ENCODE measurements around the gene STRBP.
A peak's percentile ranks its signal among the peaks of the same experiment; 100 is the strongest.

Gene STRBP

DNA sequence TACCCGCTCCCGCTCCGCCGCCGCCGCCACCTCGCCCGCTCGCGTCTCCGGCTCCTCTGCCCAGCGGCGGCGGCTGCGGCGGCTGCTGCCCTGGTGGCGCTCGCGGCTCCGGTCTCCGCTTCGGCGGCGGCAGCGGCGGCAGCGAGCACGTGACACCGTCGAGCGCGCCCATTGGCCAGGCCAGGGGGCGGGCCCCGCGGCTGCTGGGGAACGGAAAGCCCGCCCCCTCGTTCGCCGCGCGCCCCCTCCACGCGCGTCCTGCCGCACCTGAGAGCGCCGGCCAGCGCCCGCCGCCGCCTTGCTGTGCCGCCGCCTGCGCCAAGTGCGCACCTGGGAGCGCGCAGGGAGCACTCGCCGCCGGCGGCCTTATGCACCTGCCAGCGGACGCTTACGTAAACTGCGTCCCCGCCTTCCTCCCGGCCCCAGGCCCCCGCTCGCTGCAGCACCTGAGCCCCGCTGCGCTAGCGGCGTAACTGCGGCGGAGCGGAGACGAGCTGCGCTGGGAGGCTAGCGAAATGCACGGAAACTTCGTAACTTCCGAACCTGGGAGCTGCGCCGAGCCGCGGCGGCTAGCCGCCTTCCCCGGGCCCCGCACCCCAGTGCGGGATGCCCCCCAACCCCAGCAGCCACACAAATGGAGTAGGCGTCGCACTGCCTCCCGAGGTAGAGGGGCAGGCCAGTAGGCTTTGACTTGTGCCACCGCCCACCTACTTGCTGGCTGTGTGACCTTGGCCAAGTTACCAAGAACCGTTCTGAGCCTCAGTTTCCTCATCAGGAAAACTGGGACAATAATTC is at the start of gene STRBP:
Gene STRBP (minus strand): TSS at position 122 of the 795 bp plus-strand sequence. CDS start 84,452 bp downstream, outside the sequence.
- peak within 1 kb of the TSS; percentile 24 for H3K27ac ChIP-seq (ENCODE audit: low read length)
- peak within 1 kb of the TSS; percentile 86 to 89 for H3K4me3 ChIP-seq (ENCODE audit: low read length in 2 of 2)
- peaks cover 14% of the 10 kb centered on the region for H3K4me1 ChIP-seq (ENCODE audit: control insufficient read depth, insufficient read depth, low read length)
- H3K36me3 ChIP-seq (ENCODE audit: control insufficient read depth in 2 of 2, insufficient read depth in 2 of 2, low read length in 2 of 2) = no peaks in the 10 kb centered on the region
- H3K9me3 ChIP-seq (ENCODE audit: control insufficient read depth in 2 of 2, low read length in 2 of 2) = no peaks in the 10 kb centered on the region
- H3K9ac ChIP-seq (ENCODE audit: low read length in 2 of 2) = peak within 1 kb of the TSS; percentile 47 to 73
- H3K27me3 ChIP-seq (ENCODE audit: control insufficient read depth in 1 of 2, insufficient read depth in 2 of 2, low read length in 2 of 2) = no peaks in the 10 kb centered on the region

GRCh38 chr9:123316053-123316718 is 47.8 kb upstream of the STRBP start:
- Histone ChIP-seq H3K36me3 (ENCODE audit: control insufficient read depth in 2 of 2, insufficient read depth in 2 of 2, low read length in 2 of 2) (no peaks in the 10 kb centered on the region), H3K27ac (ENCODE audit: low read length) (no peak overlapping the region), H3K4me3 (ENCODE audit: low read length in 2 of 2) (no peak overlapping the region), H3K9me3 (ENCODE audit: control insufficient read depth in 2 of 2, low read length in 2 of 2) (no peaks in the 10 kb centered on the region), H3K4me1 (ENCODE audit: control insufficient read depth, insufficient read depth, low read length) (peaks cover 19% of the 10 kb centered on the region), H3K27me3 (ENCODE audit: control insufficient read depth in 1 of 2, insufficient read depth in 2 of 2, low read length in 2 of 2) (no peaks in the 10 kb centered on the region), H3K9ac (ENCODE audit: low read length in 2 of 2) (no peak overlapping the region)

- Histone ChIP-seq H3K4me1 (ENCODE audit: control insufficient read depth, insufficient read depth, low read length) (peaks cover 19% of the 10 kb centered on the region), H3K9ac (ENCODE audit: low read length in 2 of 2) (no peak overlapping the region), H3K27me3 (ENCODE audit: control insufficient read depth in 1 of 2, insufficient read depth in 2 of 2, low read length in 2 of 2) (no peaks in the 10 kb centered on the region), H3K9me3 (ENCODE audit: control insufficient read depth in 2 of 2, low read length in 2 of 2) (no peaks in the 10 kb centered on the region), H3K4me3 (ENCODE audit: low read length in 2 of 2) (no peak overlapping the region), H3K27ac (ENCODE audit: low read length) (no peak overlapping the region), H3K36me3 (ENCODE audit: control insufficient read depth in 2 of 2, insufficient read depth in 2 of 2, low read length in 2 of 2) (no peaks in the 10 kb centered on the region)
These were observed 47.2 kb upstream of the STRBP start for GRCh38 chr9:123315635-123316034.

- Histone ChIP-seq H3K36me3 (ENCODE audit: control insufficient read depth in 2 of 2, insufficient read depth in 2 of 2, low read length in 2 of 2) (no peaks in the 10 kb centered on the region), H3K4me1 (ENCODE audit: control insufficient read depth, insufficient read depth, low read length) (peaks cover 19% of the 10 kb centered on the region), H3K9me3 (ENCODE audit: control insufficient read depth in 2 of 2, low read length in 2 of 2) (no peaks in the 10 kb centered on the region), H3K27me3 (ENCODE audit: control insufficient read depth in 1 of 2, insufficient read depth in 2 of 2, low read length in 2 of 2) (no peaks in the 10 kb centered on the region), H3K27ac (ENCODE audit: low read length) (no peak overlapping the region), H3K9ac (ENCODE audit: low read length in 2 of 2) (no peak overlapping the region), H3K4me3 (ENCODE audit: low read length in 2 of 2) (no peak overlapping the region)
These were observed 46.2 kb upstream of the STRBP start for GRCh38 chr9:123314617-123315016.

DNA sequence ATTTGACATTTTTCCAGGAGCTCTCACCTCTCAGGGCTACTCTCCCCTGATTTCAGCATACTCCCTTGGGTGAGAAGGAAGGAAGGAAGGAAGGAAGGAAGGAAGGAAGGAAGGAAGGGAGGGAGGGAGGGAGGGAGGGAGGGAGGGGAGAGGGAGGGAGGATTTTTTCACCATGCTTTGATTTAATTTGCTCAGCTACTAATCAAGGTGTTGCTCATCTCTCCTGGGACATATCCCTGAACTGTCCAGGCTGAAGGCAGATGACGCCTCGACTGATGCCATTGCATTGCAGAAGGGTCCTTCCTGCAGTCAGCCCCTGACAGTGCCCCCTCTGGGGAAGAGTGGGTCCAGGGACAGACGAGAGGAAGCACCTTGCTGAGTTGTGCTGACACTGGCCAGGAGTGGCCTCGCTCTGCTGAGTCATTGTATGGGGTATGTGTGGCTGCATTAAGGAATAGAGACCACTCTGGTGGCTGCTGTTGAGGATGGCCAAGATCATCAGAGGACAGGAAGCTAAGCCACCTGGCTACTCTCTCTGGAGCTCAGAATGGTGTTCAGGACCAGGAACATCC is 44.0 kb upstream of the STRBP start:
- Histone ChIP-seq H3K4me3 (ENCODE audit: low read length in 2 of 2) (no peak overlapping the region), H3K27ac (ENCODE audit: low read length) (no peak overlapping the region), H3K36me3 (ENCODE audit: control insufficient read depth in 2 of 2, insufficient read depth in 2 of 2, low read length in 2 of 2) (no peaks in the 10 kb centered on the region), H3K9ac (ENCODE audit: low read length in 2 of 2) (no peak overlapping the region), H3K9me3 (ENCODE audit: control insufficient read depth in 2 of 2, low read length in 2 of 2) (no peaks in the 10 kb centered on the region), H3K4me1 (ENCODE audit: control insufficient read depth, insufficient read depth, low read length) (peaks cover 2% of the 10 kb centered on the region), H3K27me3 (ENCODE audit: control insufficient read depth in 1 of 2, insufficient read depth in 2 of 2, low read length in 2 of 2) (no peaks in the 10 kb centered on the region)

- Histone ChIP-seq H3K36me3 (ENCODE audit: control insufficient read depth in 2 of 2, insufficient read depth in 2 of 2, low read length in 2 of 2) (no peaks in the 10 kb centered on the region), H3K9me3 (ENCODE audit: control insufficient read depth in 2 of 2, low read length in 2 of 2) (no peaks in the 10 kb centered on the region), H3K27ac (ENCODE audit: low read length) (no peak overlapping the region), H3K4me3 (ENCODE audit: low read length in 2 of 2) (no peak overlapping the region), H3K27me3 (ENCODE audit: control insufficient read depth in 1 of 2, insufficient read depth in 2 of 2, low read length in 2 of 2) (no peaks in the 10 kb centered on the region), H3K4me1 (ENCODE audit: control insufficient read depth, insufficient read depth, low read length) (peaks cover 2% of the 10 kb centered on the region), H3K9ac (ENCODE audit: low read length in 2 of 2) (no peak overlapping the region)
These were observed 42.9 kb upstream of the STRBP start for GRCh38 chr9:123311250-123311752.

GRCh38 chr9:123310551-123311249 is 42.3 kb upstream of the STRBP start:
- no peak overlapping the region for H3K4me3 ChIP-seq (ENCODE audit: low read length in 2 of 2)
- H3K27me3 ChIP-seq (ENCODE audit: control insufficient read depth in 1 of 2, insufficient read depth in 2 of 2, low read length in 2 of 2) = no peaks in the 10 kb centered on the region
- peaks cover 2% of the 10 kb centered on the region for H3K4me1 ChIP-seq (ENCODE audit: control insufficient read depth, insufficient read depth, low read length)
- no peak overlapping the region for H3K27ac ChIP-seq (ENCODE audit: low read length)
- no peaks in the 10 kb centered on the region for H3K9me3 ChIP-seq (ENCODE audit: control insufficient read depth in 2 of 2, low read length in 2 of 2)
- no peaks in the 10 kb centered on the region for H3K36me3 ChIP-seq (ENCODE audit: control insufficient read depth in 2 of 2, insufficient read depth in 2 of 2, low read length in 2 of 2)
- no peak overlapping the region for H3K9ac ChIP-seq (ENCODE audit: low read length in 2 of 2)

DNA sequence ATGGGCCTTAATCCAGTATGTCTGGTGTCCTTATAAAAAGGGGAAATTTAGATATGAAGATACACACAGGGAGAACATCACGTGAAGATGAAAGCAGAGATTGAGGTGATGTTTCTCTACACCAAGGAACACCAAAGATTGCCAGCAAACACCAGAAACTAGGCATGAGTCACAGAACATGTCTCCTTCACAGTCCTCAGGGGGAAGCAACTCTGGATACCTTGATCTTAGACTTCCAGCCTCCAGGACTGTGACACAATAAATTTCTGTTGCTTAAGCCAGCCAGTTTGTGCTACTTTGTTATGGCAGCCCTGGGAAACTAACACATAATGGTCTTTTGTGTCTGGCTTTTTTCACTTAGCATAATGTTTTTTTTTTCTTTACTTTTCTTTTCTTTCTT is 41.2 kb upstream of the STRBP start:
- H3K4me3 ChIP-seq (ENCODE audit: low read length in 2 of 2) = no peak overlapping the region
- H3K4me1 ChIP-seq (ENCODE audit: control insufficient read depth, insufficient read depth, low read length) = peaks cover 2% of the 10 kb centered on the region
- no peak overlapping the region for H3K27ac ChIP-seq (ENCODE audit: low read length)
- no peaks in the 10 kb centered on the region for H3K36me3 ChIP-seq (ENCODE audit: control insufficient read depth in 2 of 2, insufficient read depth in 2 of 2, low read length in 2 of 2)
- no peaks in the 10 kb centered on the region for H3K9me3 ChIP-seq (ENCODE audit: control insufficient read depth in 2 of 2, low read length in 2 of 2)
- no peak overlapping the region for H3K9ac ChIP-seq (ENCODE audit: low read length in 2 of 2)
- no peaks in the 10 kb centered on the region for H3K27me3 ChIP-seq (ENCODE audit: control insufficient read depth in 1 of 2, insufficient read depth in 2 of 2, low read length in 2 of 2)

DNA sequence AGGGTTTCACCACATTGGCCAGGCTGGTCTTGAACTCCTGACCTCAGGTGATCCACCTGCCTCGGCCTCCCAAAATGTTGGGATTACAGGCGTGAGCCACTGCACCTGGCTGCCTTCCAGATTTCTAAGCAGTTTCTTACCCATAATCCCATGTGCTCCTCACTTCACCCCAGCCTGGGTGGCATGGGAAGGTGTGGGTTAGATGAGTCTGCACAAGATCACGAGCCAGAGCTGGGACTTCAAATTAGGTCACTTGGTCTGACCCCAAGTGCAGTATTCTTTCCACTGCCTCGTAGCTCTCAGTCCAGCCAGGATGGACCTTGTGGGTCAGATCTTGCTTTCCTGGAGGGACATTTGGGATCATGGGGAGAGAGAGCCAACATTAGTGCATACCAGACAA is 37.5 kb upstream of the STRBP start:
- H3K36me3 ChIP-seq (ENCODE audit: control insufficient read depth in 2 of 2, insufficient read depth in 2 of 2, low read length in 2 of 2) = no peaks in the 10 kb centered on the region
- H3K9me3 ChIP-seq (ENCODE audit: control insufficient read depth in 2 of 2, low read length in 2 of 2) = no peaks in the 10 kb centered on the region
- no peak overlapping the region for H3K4me3 ChIP-seq (ENCODE audit: low read length in 2 of 2)
- no peaks in the 10 kb centered on the region for H3K27me3 ChIP-seq (ENCODE audit: control insufficient read depth in 1 of 2, insufficient read depth in 2 of 2, low read length in 2 of 2)
- H3K9ac ChIP-seq (ENCODE audit: low read length in 2 of 2) = no peak overlapping the region
- peaks cover 2% of the 10 kb centered on the region for H3K4me1 ChIP-seq (ENCODE audit: control insufficient read depth, insufficient read depth, low read length)
- no peak overlapping the region for H3K27ac ChIP-seq (ENCODE audit: low read length)

GRCh38 chr9:123304340-123304691 is 35.9 kb upstream of the STRBP start:
- H3K4me1 ChIP-seq (ENCODE audit: control insufficient read depth, insufficient read depth, low read length) = peaks cover 2% of the 10 kb centered on the region
- no peaks in the 10 kb centered on the region for H3K9me3 ChIP-seq (ENCODE audit: control insufficient read depth in 2 of 2, low read length in 2 of 2)
- H3K36me3 ChIP-seq (ENCODE audit: control insufficient read depth in 2 of 2, insufficient read depth in 2 of 2, low read length in 2 of 2) = no peaks in the 10 kb centered on the region
- no peaks in the 10 kb centered on the region for H3K27me3 ChIP-seq (ENCODE audit: control insufficient read depth in 1 of 2, insufficient read depth in 2 of 2, low read length in 2 of 2)
- no peak overlapping the region for H3K9ac ChIP-seq (ENCODE audit: low read length in 2 of 2)
- no peak overlapping the region for H3K27ac ChIP-seq (ENCODE audit: low read length)
- H3K4me3 ChIP-seq (ENCODE audit: low read length in 2 of 2) = no peak overlapping the region
